Neuronal stem cell (in vitro differentiated cells): ENCODE results near the gene SERPINB10.

ENCODE experiments used
- DNase-seq: peaks from one replicate; pipeline ENCODE4 v3.0.0-alpha.2; 2013; ENCODE audit warnings: low spot score
- H2AFZ ChIP-seq: one replicate; pipeline ENCODE4 v1.6.1; 2013; ENCODE audit warnings: mild to moderate bottlenecking, low read length, inconsistent platforms
- H2AK5ac ChIP-seq: 2 replicates; pipeline ENCODE4 v1.6.1; 2013; ENCODE audit warnings: low read depth, mild to moderate bottlenecking, inconsistent platforms, low read length, moderate library complexity, mixed read lengths
- H2BK120ac ChIP-seq: 2 replicates; pipeline ENCODE4 v1.6.1; 2013; ENCODE audit warnings: low read depth, mild to moderate bottlenecking, inconsistent platforms, low read length, moderate library complexity, mixed read lengths
- H2BK12ac ChIP-seq: one replicate; pipeline ENCODE4 v1.6.1; 2013; ENCODE audit warnings: low read length, inconsistent platforms
- H2BK15ac ChIP-seq: 2 replicates; pipeline ENCODE4 v1.6.1; 2013; ENCODE audit warnings: mild to moderate bottlenecking, low read length, inconsistent platforms, mixed read lengths
- H2BK5ac ChIP-seq: one replicate; pipeline ENCODE4 v1.6.1; 2013; ENCODE audit warnings: inconsistent platforms, mild to moderate bottlenecking, low read length, moderate library complexity
- H3K14ac ChIP-seq: one replicate; pipeline ENCODE4 v1.6.1; 2013; ENCODE audit warnings: low read length, inconsistent platforms
- H3K18ac ChIP-seq: 2 replicates; pipeline ENCODE4 v1.6.1; 2013; ENCODE audit warnings: low read length, inconsistent platforms
- H3K23ac ChIP-seq: 2 replicates; pipeline ENCODE4 v1.6.1; 2013; ENCODE audit warnings: low read depth, mild to moderate bottlenecking, mixed read lengths, low read length, inconsistent platforms; ENCODE audit not compliant: poor library complexity
- H3K27ac ChIP-seq: replicated peaks from 3 replicates; pipeline ENCODE4 v1.5.1; 2013; ENCODE audit warnings: low read length, inconsistent platforms
- H3K27me3 ChIP-seq, 3 experiments: 2 replicates each; pipeline ENCODE4 v1.6.1; 2013; ENCODE audit warnings: low read length in 3 of 3, mild to moderate bottlenecking in 2 of 3, inconsistent platforms in 1 of 3, low read depth in 1 of 3, mixed read lengths in 1 of 3, moderate library complexity in 1 of 3; ENCODE audit not compliant: control insufficient read depth in 3 of 3, insufficient read depth in 3 of 3
- H3K36me3 ChIP-seq, 2 donors: replicated peaks in 1 of 2; 2 replicates each; pipeline ENCODE4 v1.6.1; 2013; ENCODE audit warnings: low read length in 2 of 2; ENCODE audit not compliant: control insufficient read depth in 2 of 2, insufficient read depth in 2 of 2
- H3K4ac ChIP-seq: 2 replicates; pipeline ENCODE4 v1.6.1; 2013; ENCODE audit warnings: inconsistent platforms, mild to moderate bottlenecking, low read length, moderate library complexity
- H3K4me1 ChIP-seq, 2 donors: 1 replicate in 1 of 2; 2 replicates in 1 of 2; pipeline ENCODE4 v1.6.1; 2013; ENCODE audit warnings: low read length in 2 of 2, low read depth in 1 of 2; ENCODE audit not compliant: control insufficient read depth in 2 of 2, insufficient read depth in 1 of 2
- H3K4me2 ChIP-seq: one replicate; pipeline ENCODE4 v1.6.1; 2013; ENCODE audit warnings: mild to moderate bottlenecking, low read length, inconsistent platforms; ENCODE audit not compliant: insufficient read depth, poor library complexity, severe bottlenecking
- H3K4me3 ChIP-seq, 2 donors: 2 replicates each; pipeline ENCODE4 v1.5.1; 2013; ENCODE audit warnings: low read length in 2 of 2, mild to moderate bottlenecking in 2 of 2, inconsistent platforms in 1 of 2, moderate library complexity in 1 of 2
- H3K79me1 ChIP-seq: one replicate; pipeline ENCODE4 v1.6.1; 2013; ENCODE audit warnings: low read depth, mild to moderate bottlenecking, inconsistent platforms, low read length, moderate library complexity
- H3K9ac ChIP-seq: one replicate; pipeline ENCODE4 v1.6.1; 2013; ENCODE audit warnings: mild to moderate bottlenecking, low read depth, low read length, inconsistent platforms; ENCODE audit not compliant: poor library complexity
- H3K9me3 ChIP-seq, 2 donors: replicated peaks in 1 of 2; 2 replicates each; pipeline versions ENCODE3 to v1.6.1; 2013; ENCODE audit warnings: low read length in 2 of 2, mild to moderate bottlenecking in 2 of 2, inconsistent platforms in 1 of 2, low read depth in 1 of 2, mixed read lengths in 1 of 2, moderate library complexity in 1 of 2; ENCODE audit not compliant: control insufficient read depth in 2 of 2, insufficient read depth in 1 of 2
- H4K8ac ChIP-seq: one replicate; pipeline ENCODE4 v1.6.1; 2013; ENCODE audit warnings: low read depth, mild to moderate bottlenecking, inconsistent platforms, low read length, moderate library complexity
- H4K91ac ChIP-seq: one replicate; pipeline ENCODE4 v1.6.1; 2013; ENCODE audit warnings: low read length, low read depth, mild to moderate bottlenecking, inconsistent platforms; ENCODE audit not compliant: poor library complexity
- whole genome bisulfite sequencing, 2 donors: extraction: QIAGEN DNeasy Blood & Tissue Kit; methylation state at CpG; one replicate each; pipeline ENCODE4 v1.1.7; 2013; ENCODE audit warnings: missing lambda C conversion rate in 2 of 2, mixed read lengths in 1 of 2; ENCODE audit not compliant: insufficient read length in 2 of 2, insufficient replicate concordance in 1 of 2; ENCODE audit errors: extremely low coverage in 2 of 2; 5-methylcytosine and 5-hydroxymethylcytosine counted together

Gene SERPINB10

GRCh38 chr18:63879709-63880108 lies 28.0 kb upstream of the SERPINB10 start:
- no peak overlapping the region for H2BK120ac ChIP-seq
- no peak overlapping the region for H3K23ac ChIP-seq
- no peak overlapping the region for H3K4ac ChIP-seq
- no peak overlapping the region for H4K8ac ChIP-seq
- H3K4me1 ChIP-seq: no peaks in the 10 kb centered on the region
- no peak overlapping the region for H2AK5ac ChIP-seq
- H2BK15ac ChIP-seq: no peak overlapping the region
- no peak for DNase-seq
- H3K9ac ChIP-seq: no peak overlapping the region
- H3K4me2 ChIP-seq: no peak overlapping the region
- no peak overlapping the region for H3K18ac ChIP-seq
- no peak overlapping the region for H2BK5ac ChIP-seq
- WGBS, 2 donors: no CpG with 5 or more reads among the region's 2 CpGs
- H3K14ac ChIP-seq: no peak overlapping the region
- H2AFZ ChIP-seq: no peak overlapping the region
- no peak overlapping the region for H4K91ac ChIP-seq
- H3K9me3 ChIP-seq: no peaks in the 10 kb centered on the region
- no peak overlapping the region for H3K27ac ChIP-seq
- no peak overlapping the region for H2BK12ac ChIP-seq
- H3K27me3 ChIP-seq: no peaks in the 10 kb centered on the region
- H3K79me1 ChIP-seq: no peaks in the 10 kb centered on the region
- H3K4me3 ChIP-seq: no peak overlapping the region
- H3K36me3 ChIP-seq: no peaks in the 10 kb centered on the region

GRCh38 chr18:63881851-63882250 lies 25.9 kb upstream of the SERPINB10 start:
- no peak overlapping the region for H3K27ac ChIP-seq
- DNase-seq: no peak

DNA sequence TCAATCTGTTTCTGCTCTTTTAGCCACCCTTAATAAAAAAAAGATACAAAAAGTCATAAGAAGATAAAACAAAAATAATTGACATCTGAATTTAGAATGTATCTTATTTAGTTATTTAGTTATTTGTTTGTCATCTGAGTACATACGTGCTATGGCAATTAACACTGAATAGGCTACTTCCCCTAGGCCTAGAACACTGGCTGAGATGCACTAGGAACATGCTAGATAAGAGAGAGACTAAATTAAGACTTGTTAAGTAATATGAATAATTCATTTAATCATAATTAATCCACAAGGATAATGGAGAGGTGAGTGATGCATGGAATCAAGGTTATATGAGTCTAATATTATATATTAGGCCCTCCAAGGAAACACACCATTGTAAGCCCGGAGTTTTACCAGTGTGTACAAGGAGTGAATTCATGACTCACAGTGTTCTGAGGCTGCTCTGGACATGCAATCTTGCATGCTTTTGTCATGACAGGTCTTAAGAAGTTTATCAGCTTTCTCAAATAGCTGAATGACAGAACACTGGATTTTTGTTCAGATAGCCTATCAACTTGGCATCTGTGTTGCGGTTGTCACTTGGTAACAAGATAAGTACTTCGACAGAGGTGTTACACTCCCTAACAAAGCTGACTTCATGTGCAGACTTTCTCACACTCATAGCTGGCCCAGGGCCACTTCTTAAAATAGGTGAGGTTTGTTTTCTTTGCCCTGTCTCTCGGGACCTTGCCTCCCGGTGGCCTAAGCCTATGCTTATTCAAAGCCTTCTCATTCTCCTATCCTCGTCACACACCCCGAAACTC lies 25.2 kb upstream of the SERPINB10 start:
- Histone ChIP-seq H3K14ac (no peak overlapping the region), H3K9ac (no peak overlapping the region), H2BK15ac (no peak overlapping the region), H3K36me3 (no peaks in the 10 kb centered on the region), H3K4ac (no peak overlapping the region), H3K23ac (no peak overlapping the region), H2BK12ac (no peak overlapping the region), H3K4me3 (no peak overlapping the region), H3K18ac (no peak overlapping the region), H3K27me3 (no peaks in the 10 kb centered on the region), H2AK5ac (no peak overlapping the region), H3K4me2 (no peak overlapping the region), H4K91ac (no peak overlapping the region), H2AFZ (no peak overlapping the region), H2BK120ac (no peak overlapping the region), H3K79me1 (no peaks in the 10 kb centered on the region), H4K8ac (no peak overlapping the region), H2BK5ac (no peak overlapping the region), H3K27ac (no peak overlapping the region), H3K4me1 (no peaks in the 10 kb centered on the region), H3K9me3 (no peaks in the 10 kb centered on the region)
- no peak for DNase-seq
- WGBS, 2 donors: no CpG with 5 or more reads among the region's 8 CpGs

More at GRCh38 chr18:63881851-63882250, 25.9 kb upstream of the SERPINB10 start:
- Histone ChIP-seq H3K4me3 (no peak overlapping the region), H3K18ac (no peak overlapping the region), H2BK120ac (no peak overlapping the region), H3K14ac (no peak overlapping the region), H4K8ac (no peak overlapping the region), H3K79me1 (no peaks in the 10 kb centered on the region), H3K4me1 (no peaks in the 10 kb centered on the region), H3K36me3 (no peaks in the 10 kb centered on the region), H3K9ac (no peak overlapping the region), H3K27me3 (no peaks in the 10 kb centered on the region), H2AFZ (no peak overlapping the region), H3K4ac (no peak overlapping the region), H2BK15ac (no peak overlapping the region), H4K91ac (no peak overlapping the region), H2BK5ac (no peak overlapping the region), H3K9me3 (no peaks in the 10 kb centered on the region), H3K4me2 (no peak overlapping the region), H2AK5ac (no peak overlapping the region), H3K23ac (no peak overlapping the region), H2BK12ac (no peak overlapping the region)
- no CpG with 5 or more reads among the region's 4 CpGs for WGBS, 2 donors

- Histone ChIP-seq H2BK5ac (no peak overlapping the region), H3K4me3 (no peak overlapping the region), H3K14ac (no peak overlapping the region), H3K79me1 (no peaks in the 10 kb centered on the region), H3K36me3 (no peaks in the 10 kb centered on the region), H2BK12ac (no peak overlapping the region), H3K23ac (no peak overlapping the region), H2AK5ac (no peak overlapping the region), H3K27ac (no peak overlapping the region), H2BK120ac (no peak overlapping the region), H3K9ac (no peak overlapping the region), H2AFZ (no peak overlapping the region), H4K91ac (no peak overlapping the region), H3K27me3 (no peaks in the 10 kb centered on the region), H3K4me2 (no peak overlapping the region), H3K9me3 (no peaks in the 10 kb centered on the region), H4K8ac (no peak overlapping the region), H3K4me1 (no peaks in the 10 kb centered on the region), H3K4ac (no peak overlapping the region), H3K18ac (no peak overlapping the region), H2BK15ac (no peak overlapping the region)
- no peak for DNase-seq
Measured at GRCh38 chr18:63883617-63884016, 24.1 kb upstream of the SERPINB10 start.
